ENCODE data around the gene PNMA5.
A peak's percentile ranks its signal among the peaks of the same experiment; 100 is the strongest.
"Not testable (repeated sequence)": the region's sequence is repeated elsewhere in the genome, so short reads cannot be mapped to it uniquely, and the experiment has no call there.

The PNMA5 gene

GRCh38 chrX:152993933-152994332, at the start of gene PNMA5:
TSS of gene PNMA5 (minus strand) at chrX:152994116. CDS start at chrX:152991598, 2,518 bp downstream.
- DNase-seq: no peak

- DNase-seq: peak; percentile 80
Measured at GRCh38 chrX:153032397-153033118, 38.6 kb upstream of the PNMA5 start.

- DNase-seq: no peak
Measured at GRCh38 chrX:153030801-153031200, 36.9 kb upstream of the PNMA5 start.

GRCh38 chrX:153029875-153030274, 36.0 kb upstream of the PNMA5 start:
- DNase-seq: no peak

GRCh38 chrX:153029162-153029561, 35.2 kb upstream of the PNMA5 start:
- DNase-seq: no peak

- not testable (repeated sequence) for DNase-seq
Measured at GRCh38 chrX:153028487-153028886, 34.6 kb upstream of the PNMA5 start.

GRCh38 chrX:153026501-153026900, 32.6 kb upstream of the PNMA5 start:
- not testable (repeated sequence) for DNase-seq

- DNase-seq: no peak
Measured at GRCh38 chrX:153019166-153019565, 25.2 kb upstream of the PNMA5 start.

GRCh38 chrX:153017174-153017573, 23.3 kb upstream of the PNMA5 start:
- DNase-seq: not testable (repeated sequence)

- no peak for DNase-seq
Measured at GRCh38 chrX:153004780-153005179, 10.9 kb upstream of the PNMA5 start.

GRCh38 chrX:153003981-153004380, 10.1 kb upstream of the PNMA5 start:
- no peak for DNase-seq

GRCh38 chrX:153002182-153002581, 8.3 kb upstream of the PNMA5 start:
- not testable (repeated sequence) for DNase-seq

- DNase-seq: no peak
Measured at GRCh38 chrX:152997337-152997736, 3.4 kb upstream of the PNMA5 start.

- DNase-seq: no peak
Measured at GRCh38 chrX:152992115-152992514, 1.8 kb downstream of the PNMA5 start.

- peak; percentile 35 for DNase-seq
Measured at GRCh38 chrX:152991123-152991522, 2.8 kb downstream of the PNMA5 start.

GRCh38 chrX:152989292-152989658, 4.6 kb downstream of the PNMA5 start:
- DNase-seq: peak; percentile 0

- peak; percentile 29 for DNase-seq
Measured at GRCh38 chrX:152988536-152989291, 5.2 kb downstream of the PNMA5 start.

- DNase-seq: no peak
Measured at GRCh38 chrX:152987801-152988200, 6.1 kb downstream of the PNMA5 start.

GRCh38 chrX:152987156-152987555, 6.8 kb downstream of the PNMA5 start:
- DNase-seq: not testable (repeated sequence)

- not testable (repeated sequence) for DNase-seq
Measured at GRCh38 chrX:152985383-152985782, 8.5 kb downstream of the PNMA5 start.

GRCh38 chrX:152968193-152968592, 25.7 kb downstream of the PNMA5 start:
- DNase-seq: no peak

- DNase-seq: no peak
Measured at GRCh38 chrX:152960115-152960514, 33.8 kb downstream of the PNMA5 start.

GRCh38 chrX:152959626-152960025, 34.3 kb downstream of the PNMA5 start:
- DNase-seq: no peak

All from suppressor macrophage treated with lipopolysaccharide for 4 hours (primary cell).